Measurements from ENCODE around the gene HOXD9.

The HOXD9 gene

GRCh38 chr2:176126929-176127773, 4.6 kb downstream of the HOXD9 start:
- TF ChIP-seq CTCF (IDR thresholded peaks at IDR 0.05; ENCODE audit: insufficient read depth, low read length, missing control alignments): peak; percentile 57
- CTCF ChIA-PET: interaction anchor here (0.6 to 30.2 kb wide), 46 partner anchors 12 to 1208 kb away, joined by 3 to 1421 read pairs (median 4); partner anchors contain the start of gene HOXD10
- POLR2A ChIA-PET: interaction anchor here (0.7 to 1.0 kb wide), 4 partner anchors 9 to 511 kb away, joined by 3 to 5 read pairs (median 4); no protein-coding TSS in a partner anchor
- H3K4me3 ChIP-seq (ENCODE audit: low read depth, low read length): peak overlapping the region; percentile 13
- no peak for DNase-seq (ENCODE audit: low read depth, low spot score)

GRCh38 chr2:176127774-176128072, 5.2 kb downstream of the HOXD9 start:
- POLR2A ChIA-PET: interaction anchor here (0.7 kb wide), 1 partner anchor 510 kb away, joined by 3 read pairs; no protein-coding TSS in a partner anchor
- H3K4me3 ChIP-seq (ENCODE audit: low read depth, low read length): no peak overlapping the region; the same call in 1 of the 2 replicates

GRCh38 chr2:176128172-176128981, 5.9 kb downstream of the HOXD9 start:
- peak overlapping the region; percentile 62 for H3K4me3 ChIP-seq (ENCODE audit: low read depth, low read length)
- POLR2A ChIA-PET: interaction anchor here (0.5 to 1.0 kb wide), 2 partner anchors 510 to 554 kb away, joined by 3 to 4 read pairs; no protein-coding TSS in a partner anchor
- no peak for DNase-seq (ENCODE audit: low read depth, low spot score)
- TF ChIP-seq CTCF (IDR thresholded peaks at IDR 0.05; ENCODE audit: insufficient read depth, low read length, missing control alignments): no peak
- CTCF ChIA-PET: interaction anchor here (1.0 to 30.2 kb wide), 22 partner anchors 11 to 1034 kb away, joined by 3 to 1421 read pairs (median 12); partner anchors contain the start of gene HOXD10

More at GRCh38 chr2:176127774-176128072, 5.2 kb downstream of the HOXD9 start:
- DNase-seq (ENCODE audit: low read depth, low spot score): no peak
- CTCF ChIA-PET: interaction anchor here (0.6 to 30.2 kb wide), 32 partner anchors 12 to 1035 kb away, joined by 3 to 1421 read pairs (median 6); partner anchors contain the start of gene HOXD10
- no peak for TF ChIP-seq CTCF (IDR thresholded peaks at IDR 0.05; ENCODE audit: insufficient read depth, low read length, missing control alignments)

GRCh38 chr2:176128982-176129796, 6.7 kb downstream of the HOXD9 start, which contains the start of gene HOXD8:
Gene HOXD8 (plus strand): TSS chr2:176129705. CDS start chr2:176130367, 662 bp downstream.
- ChIA-PET POLR2A (interaction anchor here (0.5 to 1.0 kb wide), 2 partner anchors 505 to 553 kb away, joined by 3 to 5 read pairs; no protein-coding TSS in a partner anchor), CTCF (interaction anchor here (3.0 to 30.2 kb wide), 8 partner anchors 10 to 1019 kb away, joined by 14 to 1421 read pairs (median 100); partner anchors contain the start of gene HOXD10)
- TF ChIP-seq CTCF (IDR thresholded peaks at IDR 0.05; ENCODE audit: insufficient read depth, low read length, missing control alignments): no peak
- peak; percentile 49 for DNase-seq (ENCODE audit: low read depth, low spot score)
- H3K4me3 ChIP-seq (ENCODE audit: low read depth, low read length): peak within 1 kb of the TSS; percentile 62

GRCh38 chr2:176129813-176130146, 7.3 kb downstream of the HOXD9 start:
- no peak for DNase-seq (ENCODE audit: low read depth, low spot score)
- ChIA-PET CTCF (interaction anchor here (1.2 to 30.2 kb wide), 8 partner anchors 10 to 1019 kb away, joined by 3 to 1421 read pairs (median 100); no protein-coding TSS in a partner anchor), POLR2A (interaction anchor here (0.5 to 1.4 kb wide), 3 partner anchors 504 to 552 kb away, joined by 3 to 5 read pairs (median 5); no protein-coding TSS in a partner anchor)
- TF ChIP-seq CTCF (IDR thresholded peaks at IDR 0.05; ENCODE audit: insufficient read depth, low read length, missing control alignments): no peak
- H3K4me3 ChIP-seq (ENCODE audit: low read depth, low read length): peak overlapping the region; percentile 62

Data from AG04449 (cell line).